Ascending aorta (tissue), 2 donors: ENCODE data around the gene HSPBAP1. TPM values are rescaled to one million over a fixed set of nuclear protein-coding genes. Genes with fewer than 3 reads are reported as not detected.
A peak's percentile ranks its signal among the peaks of the same experiment; 100 is the strongest.

Experiments
- DNase-seq, 2 donors: peaks; one replicate each; pipeline ENCODE4 v3.0.0-alpha.2; 2019; ENCODE audit warnings: low spot score in 2 of 2
- H3K27ac ChIP-seq, 2 donors: fragments of 200-600 bp; sonication (generic); one replicate each; pipeline ENCODE4 v1.5.1; 2016 to 2017; ENCODE audit warnings: mild to moderate bottlenecking in 1 of 2
- H3K27me3 ChIP-seq: fragments of 200-600 bp; sonication (generic); one replicate; pipeline ENCODE4 v1.5.1; 2017
- H3K36me3 ChIP-seq, 2 donors: fragments of 200-600 bp; sonication (generic); one replicate each; pipeline ENCODE4 v1.5.1; 2016
- H3K4me1 ChIP-seq, 2 donors: fragments of 200-600 bp; sonication (generic); one replicate each; pipeline ENCODE4 v1.5.1; 2016 to 2017; ENCODE audit warnings: mild to moderate bottlenecking in 1 of 2
- H3K4me3 ChIP-seq, 2 donors: fragments of 200-600 bp; sonication (generic); one replicate each; pipeline ENCODE4 v1.5.1; 2016 to 2017; ENCODE audit warnings: mild to moderate bottlenecking in 1 of 2
- H3K9me3 ChIP-seq, 2 donors: fragments of 200-600 bp; sonication (generic); one replicate each; pipeline ENCODE4 v1.5.1; 2016
- CTCF ChIP-seq, 3 experiments: fragments of 200-600 bp in 2 of 3; fragments of 450-650 bp in 1 of 3; sonication (generic) in 2 of 3; IDR thresholded peaks; one replicate each; pipeline ENCODE4 v1.5.1; 2016 to 2019; ENCODE audit warnings: antibody characterized with exemption in 3 of 3, mild to moderate bottlenecking in 1 of 3, moderate library complexity in 1 of 3
- intact Hi-C: fragments of 100-400 bp; cut with DNase I; formaldehyde crosslinking; loops from one replicate; pipeline ENCODE4 v1.15.1; 2023
- total RNA-seq: library from RNA; depleted of rRNA; stranded (reverse); fragments of >200 nt; gene quantifications from one replicate; pipeline ENCODE4 v1.1.0, GENCODE V29; 2016

The HSPBAP1 gene
- total RNA-seq, 1 donor from 2014 or later: 2.4 TPM

DNA sequence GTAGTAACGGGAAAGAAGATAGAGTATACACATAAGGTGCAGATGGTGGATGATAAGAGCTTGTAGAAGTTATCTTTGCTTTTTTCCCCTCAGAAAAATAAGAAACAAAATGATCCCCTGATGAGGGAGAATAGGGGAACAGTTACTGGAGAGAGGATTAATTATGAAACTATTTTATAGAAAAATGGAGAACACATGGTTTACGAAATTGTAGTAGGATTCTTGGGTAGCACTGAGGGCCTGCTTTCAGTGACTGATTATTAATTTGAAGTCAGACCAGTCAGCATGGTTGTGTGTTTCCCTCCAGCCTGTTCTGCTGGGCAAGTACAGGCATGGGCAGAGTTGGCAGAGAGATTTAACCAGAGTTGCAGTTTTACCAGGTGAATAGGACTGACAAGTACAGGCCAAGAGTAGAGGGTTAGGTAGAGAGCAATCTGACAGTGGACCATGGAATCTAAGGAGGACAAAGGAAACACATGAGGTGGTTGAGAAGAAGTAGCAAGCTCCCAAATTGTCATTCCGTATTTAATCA, 7.1 kb upstream of the HSPBAP1 start:
- no peak for TF ChIP-seq CTCF (IDR thresholded peaks at IDR 0.05)

GRCh38 chr3:122800031-122800430, 6.4 kb upstream of the HSPBAP1 start:
- TF ChIP-seq CTCF (IDR thresholded peaks at IDR 0.05): no peak
- Histone ChIP-seq H3K9me3 (no peaks in the 10 kb centered on the region), H3K27ac (no peak overlapping the region), H3K36me3 (no peaks in the 10 kb centered on the region), H3K4me1 (peaks cover 3 to 5% of the 10 kb centered on the region in 2 donors), H3K27me3 (no peaks in the 10 kb centered on the region), H3K4me3 (no peak overlapping the region)
- no peak for DNase-seq
- intact Hi-C loops: no loop called here

More for the DNA sequence above, 7.1 kb upstream of the HSPBAP1 start:
- DNase-seq: no peak
- no peaks in the 10 kb centered on the region for H3K9me3 ChIP-seq
- H3K4me1 ChIP-seq: peaks cover 3 to 5% of the 10 kb centered on the region in 2 donors
- H3K4me3 ChIP-seq: no peak overlapping the region
- H3K27me3 ChIP-seq: no peaks in the 10 kb centered on the region
- no peaks in the 10 kb centered on the region for H3K36me3 ChIP-seq
- intact Hi-C loops: no loop called here
- no peak overlapping the region for H3K27ac ChIP-seq

DNA sequence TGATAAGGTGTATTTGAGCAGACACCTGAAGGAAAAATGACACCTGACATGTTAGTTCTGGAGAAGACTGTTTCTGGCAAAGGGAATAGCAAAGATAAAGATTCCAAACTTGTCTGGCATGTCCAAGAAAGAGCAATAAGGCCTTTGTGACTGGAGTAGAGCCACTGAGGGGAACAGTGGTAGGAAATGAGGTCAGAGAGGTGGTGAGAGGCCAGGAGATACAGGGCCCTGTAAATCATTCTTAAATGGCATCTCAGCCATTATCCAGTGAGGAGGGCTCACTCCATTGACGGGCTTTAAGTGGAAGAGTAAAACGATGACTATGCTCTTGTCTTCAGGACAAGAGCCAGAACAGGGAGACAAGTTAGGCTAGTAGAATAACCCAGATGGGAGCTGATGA, 5.7 kb upstream of the HSPBAP1 start:
- no peak overlapping the region for H3K27ac ChIP-seq
- H3K27me3 ChIP-seq: no peaks in the 10 kb centered on the region
- intact Hi-C loops: loop anchor here (10.0 kb wide), 1 partner anchor 385 kb away; the partner anchor contains the start of gene WDR5B

GRCh38 chr3:122797291-122797690, 3.7 kb upstream of the HSPBAP1 start:
- Histone ChIP-seq H3K9me3 (no peaks in the 10 kb centered on the region), H3K36me3 (no peaks in the 10 kb centered on the region), H3K4me3 (no peak overlapping the region), H3K27ac (no peak overlapping the region), H3K4me1 (peaks cover 3 to 5% of the 10 kb centered on the region in 2 donors), H3K27me3 (no peaks in the 10 kb centered on the region)
- intact Hi-C loops: loop anchor here (10.0 kb wide), 1 partner anchor 382 kb away; the partner anchor contains the start of gene WDR5B
- no peak for DNase-seq
- no peak for TF ChIP-seq CTCF (IDR thresholded peaks at IDR 0.05)

More for the DNA sequence above, 5.7 kb upstream of the HSPBAP1 start:
- H3K9me3 ChIP-seq: no peaks in the 10 kb centered on the region
- no peak overlapping the region for H3K4me3 ChIP-seq
- no peak for DNase-seq
- peaks cover 3 to 5% of the 10 kb centered on the region in 2 donors for H3K4me1 ChIP-seq
- no peak for TF ChIP-seq CTCF (IDR thresholded peaks at IDR 0.05)
- H3K36me3 ChIP-seq: no peaks in the 10 kb centered on the region

- no peaks in the 10 kb centered on the region for H3K27me3 ChIP-seq
- TF ChIP-seq CTCF (IDR thresholded peaks at IDR 0.05): no peak
- H3K9me3 ChIP-seq: no peaks in the 10 kb centered on the region
- intact Hi-C loops: loop anchor here (2.0 to 10.0 kb wide), 2 partner anchors 241 to 381 kb away; partner anchors contain the start of gene WDR5B
- no peak for DNase-seq
- no peaks in the 10 kb centered on the region for H3K36me3 ChIP-seq
- peak overlapping the region; percentile 96 to 100 for H3K27ac ChIP-seq
- peaks cover 3 to 5% of the 10 kb centered on the region in 2 donors for H3K4me1 ChIP-seq
- peak overlapping the region; percentile 89 to 98 for H3K4me3 ChIP-seq
These were observed 2.1 kb upstream of the HSPBAP1 start for GRCh38 chr3:122795674-122796195.
